Mononuclear cell (primary cell): ENCODE results near the gene C1S. TPM values are rescaled to one million over a fixed set of nuclear protein-coding genes. Genes with fewer than 3 reads are reported as not detected.

ENCODE experiments used
- H3K27me3 ChIP-seq: 2 replicates; pipeline ENCODE4 v1.6.0; 2011; ENCODE audit warnings: low read length, control low read depth; ENCODE audit not compliant: insufficient read depth
- H3K4me1 ChIP-seq: 2 replicates; pipeline ENCODE4 v1.5.1; 2011; ENCODE audit warnings: mild to moderate bottlenecking, low read length, control low read depth; ENCODE audit not compliant: insufficient read depth
- H3K4me3 ChIP-seq: 2 replicates; pipeline ENCODE4 v1.5.1; 2011; ENCODE audit warnings: mild to moderate bottlenecking, low read length, moderate library complexity
- H3K9me3 ChIP-seq: 2 replicates; pipeline ENCODE4 v1.5.1; 2011; ENCODE audit warnings: low read depth, mild to moderate bottlenecking, control low read depth, low read length
- total RNA-seq: library from RNA; depleted of rRNA; stranded (reverse); fragments of >200 nt; gene quantifications from one replicate; pipeline ENCODE4 v1.2.3, GENCODE V29; 2012

Gene C1S
- total RNA-seq, 1 donor, result 0.84 TPM

GRCh38 chr12:7061138-7061537 is 620 bp downstream of the C1S start:
- Histone ChIP-seq H3K4me3 (no peak overlapping the region), H3K27me3 (no peaks in the 10 kb centered on the region), H3K4me1 (peaks cover 4% of the 10 kb centered on the region), H3K9me3 (no peaks in the 10 kb centered on the region)

- Histone ChIP-seq H3K27me3 (no peaks in the 10 kb centered on the region), H3K9me3 (no peaks in the 10 kb centered on the region), H3K4me3 (no peak overlapping the region), H3K4me1 (peaks cover 4% of the 10 kb centered on the region)
Measured at GRCh38 chr12:7061596-7061995, 1.1 kb downstream of the C1S start.

- no peaks in the 10 kb centered on the region for H3K4me1 ChIP-seq
- no peaks in the 10 kb centered on the region for H3K9me3 ChIP-seq
- H3K4me3 ChIP-seq, result no peak overlapping the region
- no peaks in the 10 kb centered on the region for H3K27me3 ChIP-seq
Measured at GRCh38 chr12:7064516-7064915, 4.0 kb downstream of the C1S start.

- Histone ChIP-seq H3K9me3 (no peaks in the 10 kb centered on the region), H3K27me3 (no peaks in the 10 kb centered on the region), H3K4me3 (no peak overlapping the region), H3K4me1 (no peaks in the 10 kb centered on the region)
Measured at GRCh38 chr12:7065073-7065623, 4.6 kb downstream of the C1S start.

GRCh38 chr12:7066596-7066995 is 6.1 kb downstream of the C1S start:
- H3K27me3 ChIP-seq, result no peaks in the 10 kb centered on the region
- H3K4me3 ChIP-seq, result no peak overlapping the region
- H3K4me1 ChIP-seq, result no peaks in the 10 kb centered on the region
- no peaks in the 10 kb centered on the region for H3K9me3 ChIP-seq

- Histone ChIP-seq H3K27me3 (no peaks in the 10 kb centered on the region), H3K4me1 (no peaks in the 10 kb centered on the region), H3K4me3 (no peak overlapping the region), H3K9me3 (no peaks in the 10 kb centered on the region)
Measured at GRCh38 chr12:7067096-7067495, 6.6 kb downstream of the C1S start.

GRCh38 chr12:7068240-7068993 is 7.9 kb downstream of the C1S start:
- Histone ChIP-seq H3K4me3 (no peak overlapping the region), H3K27me3 (no peaks in the 10 kb centered on the region), H3K4me1 (no peaks in the 10 kb centered on the region), H3K9me3 (no peaks in the 10 kb centered on the region)

- no peak overlapping the region for H3K4me3 ChIP-seq
- no peaks in the 10 kb centered on the region for H3K27me3 ChIP-seq
- H3K4me1 ChIP-seq, result no peaks in the 10 kb centered on the region
- H3K9me3 ChIP-seq, result no peaks in the 10 kb centered on the region
Measured at GRCh38 chr12:7068994-7069346, 8.5 kb downstream of the C1S start.

- H3K4me3 ChIP-seq, result no peak overlapping the region
- H3K9me3 ChIP-seq, result no peaks in the 10 kb centered on the region
- H3K4me1 ChIP-seq, result no peaks in the 10 kb centered on the region
- no peaks in the 10 kb centered on the region for H3K27me3 ChIP-seq
Measured at GRCh38 chr12:7069386-7069785, 8.9 kb downstream of the C1S start.

GRCh38 chr12:7072035-7072434 is 11.5 kb downstream of the C1S start:
- H3K4me3 ChIP-seq, result no peak overlapping the region
- no peaks in the 10 kb centered on the region for H3K27me3 ChIP-seq
- no peaks in the 10 kb centered on the region for H3K9me3 ChIP-seq
- H3K4me1 ChIP-seq, result no peaks in the 10 kb centered on the region

GRCh38 chr12:7072554-7072953 is 12.0 kb downstream of the C1S start:
- H3K4me1 ChIP-seq, result no peaks in the 10 kb centered on the region
- H3K4me3 ChIP-seq, result no peak overlapping the region
- H3K9me3 ChIP-seq, result no peaks in the 10 kb centered on the region
- no peaks in the 10 kb centered on the region for H3K27me3 ChIP-seq

- Histone ChIP-seq H3K4me1 (no peaks in the 10 kb centered on the region), H3K4me3 (no peak overlapping the region), H3K27me3 (no peaks in the 10 kb centered on the region), H3K9me3 (no peaks in the 10 kb centered on the region)
Measured at GRCh38 chr12:7073946-7074345, 13.4 kb downstream of the C1S start.

GRCh38 chr12:7075518-7075917 is 15.0 kb downstream of the C1S start:
- Histone ChIP-seq H3K4me3 (no peak overlapping the region), H3K27me3 (no peaks in the 10 kb centered on the region), H3K9me3 (no peaks in the 10 kb centered on the region), H3K4me1 (no peaks in the 10 kb centered on the region)

GRCh38 chr12:7075939-7076338 is 15.4 kb downstream of the C1S start:
- H3K9me3 ChIP-seq, result no peaks in the 10 kb centered on the region
- H3K4me1 ChIP-seq, result no peaks in the 10 kb centered on the region
- no peak overlapping the region for H3K4me3 ChIP-seq
- no peaks in the 10 kb centered on the region for H3K27me3 ChIP-seq

- Histone ChIP-seq H3K4me1 (no peaks in the 10 kb centered on the region), H3K4me3 (no peak overlapping the region), H3K27me3 (no peaks in the 10 kb centered on the region), H3K9me3 (no peaks in the 10 kb centered on the region)
Measured at GRCh38 chr12:7076493-7076892, 16.0 kb downstream of the C1S start.

- Histone ChIP-seq H3K4me3 (no peak overlapping the region), H3K4me1 (no peaks in the 10 kb centered on the region), H3K9me3 (no peaks in the 10 kb centered on the region)
Measured at GRCh38 chr12:7078163-7078562, 17.6 kb downstream of the C1S start.

More at GRCh38 chr12:7078163-7078562, 17.6 kb downstream of the C1S start:
- no peaks in the 10 kb centered on the region for H3K27me3 ChIP-seq
